HG03060 (cell line): Measurements from ENCODE around the gene RASGRF1.

Experiments
- ATAC-seq: cut with Tn5 transposase; IDR thresholded peaks from one replicate; pipeline ENCODE4 v1.9.1; 2021; ENCODE audit warnings: low read depth, moderate number of reproducible peaks; ENCODE audit not compliant: unreplicated experiment

RASGRF1 gene

GRCh38 chr15:78974272-78974918, 116.2 kb downstream of the RASGRF1 start:
- ATAC-seq, result no peak

GRCh38 chr15:78969687-78970349, 120.8 kb downstream of the RASGRF1 start:
- ATAC-seq, result no peak

DNA sequence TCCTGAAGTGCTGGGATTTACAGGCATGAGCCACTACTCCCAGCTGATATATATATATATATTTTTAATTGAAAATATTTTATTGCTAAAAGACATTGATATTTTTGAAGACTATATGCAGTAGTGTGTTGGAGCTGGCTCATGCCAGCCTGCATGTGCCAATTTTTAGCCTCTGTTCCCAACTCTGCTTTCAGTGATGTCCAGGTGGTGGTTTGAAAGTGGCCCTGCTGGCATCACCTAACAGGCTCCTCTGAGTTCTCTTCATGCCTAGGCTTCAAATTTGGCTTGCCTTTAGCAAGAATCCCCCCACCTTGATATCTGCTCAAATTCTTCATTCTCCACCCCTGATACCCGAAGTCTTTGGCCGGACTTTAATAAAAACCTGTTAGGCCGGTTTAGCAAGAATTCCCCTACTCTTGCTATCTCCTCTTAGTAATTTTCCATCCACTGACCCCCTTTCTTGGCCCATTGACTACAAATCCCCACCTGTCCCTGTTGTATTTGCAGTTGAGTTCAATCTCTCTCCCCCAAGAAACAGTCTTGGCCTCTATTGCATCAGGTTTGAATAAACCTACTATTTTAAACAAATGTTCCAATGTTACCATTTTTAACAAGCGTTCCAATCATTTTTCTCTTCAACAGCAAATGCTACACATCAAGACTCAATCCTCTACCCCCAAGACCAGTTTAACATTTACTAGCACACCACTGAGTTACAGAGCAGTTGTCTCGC, 121.9 kb downstream of the RASGRF1 start:
- ATAC-seq, result no peak

- ATAC-seq, result no peak
Observed at GRCh38 chr15:78968114-78968513, 122.5 kb downstream of the RASGRF1 start.

GRCh38 chr15:78960308-78960707, 130.3 kb downstream of the RASGRF1 start:
- no peak for ATAC-seq

DNA sequence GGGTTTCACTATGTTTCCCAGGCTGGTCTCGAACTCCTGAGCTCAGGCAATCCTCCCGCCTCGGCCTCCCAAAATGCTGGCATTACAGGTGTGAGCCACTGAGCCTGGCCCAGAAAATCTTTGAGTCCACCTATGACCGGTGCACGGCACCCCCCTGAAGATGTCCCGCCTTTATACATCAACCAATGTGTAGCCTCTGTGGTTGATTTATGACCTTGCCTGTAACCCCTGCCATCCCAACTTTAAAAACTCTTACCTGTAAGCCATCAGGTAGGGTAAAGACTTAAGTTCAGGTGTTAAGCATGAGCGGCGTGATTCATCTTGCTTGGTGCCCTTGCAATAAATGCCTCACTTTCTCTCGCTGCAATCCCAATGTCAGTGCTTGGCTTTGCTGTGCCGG, 131.2 kb downstream of the RASGRF1 start:
- no peak for ATAC-seq

GRCh38 chr15:78957416-78958093, 133.0 kb downstream of the RASGRF1 start:
- ATAC-seq, result no peak

DNA sequence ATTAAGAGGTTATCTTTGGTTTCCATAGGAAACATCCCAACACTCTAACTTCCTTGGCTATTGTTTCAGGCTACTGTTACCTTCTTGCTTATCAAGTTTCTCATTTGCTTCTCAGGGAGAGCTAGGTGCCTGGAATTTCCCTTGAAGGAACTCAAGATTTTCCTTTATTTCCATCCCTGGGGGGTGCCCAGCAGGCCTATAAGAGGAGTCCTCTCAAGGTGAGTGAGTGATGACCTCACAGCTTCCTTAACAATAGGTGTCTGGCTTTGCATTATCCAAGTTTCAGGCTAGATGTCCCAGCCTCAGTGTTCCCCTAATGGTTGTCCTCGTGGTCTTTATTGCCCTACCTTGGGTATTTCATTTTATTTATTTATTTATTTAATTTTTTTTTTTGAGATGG, 133.6 kb downstream of the RASGRF1 start:
- ATAC-seq, result no peak

- ATAC-seq, result no peak
Observed at GRCh38 chr15:78955355-78955754, 135.2 kb downstream of the RASGRF1 start.

DNA sequence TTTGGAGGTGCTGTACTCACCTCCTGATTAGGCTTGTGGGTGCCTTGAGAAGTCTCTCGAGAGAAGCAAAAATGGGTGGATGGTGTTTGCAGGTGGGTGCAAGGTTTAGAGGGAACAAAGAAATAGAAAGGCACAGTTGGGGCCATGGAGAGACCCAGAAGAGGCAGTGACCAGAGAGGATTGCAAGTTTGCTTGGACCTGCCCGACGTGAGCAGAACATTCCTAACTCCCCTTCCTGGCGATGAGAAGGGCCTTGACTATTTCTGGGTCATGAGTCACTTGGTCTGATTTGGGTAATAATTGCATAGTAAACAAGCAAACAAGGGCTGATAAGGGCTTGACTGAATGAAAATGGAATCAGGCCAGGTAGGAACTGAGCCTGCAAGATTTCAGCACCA, 138.7 kb downstream of the RASGRF1 start:
- ATAC-seq, result no peak

DNA sequence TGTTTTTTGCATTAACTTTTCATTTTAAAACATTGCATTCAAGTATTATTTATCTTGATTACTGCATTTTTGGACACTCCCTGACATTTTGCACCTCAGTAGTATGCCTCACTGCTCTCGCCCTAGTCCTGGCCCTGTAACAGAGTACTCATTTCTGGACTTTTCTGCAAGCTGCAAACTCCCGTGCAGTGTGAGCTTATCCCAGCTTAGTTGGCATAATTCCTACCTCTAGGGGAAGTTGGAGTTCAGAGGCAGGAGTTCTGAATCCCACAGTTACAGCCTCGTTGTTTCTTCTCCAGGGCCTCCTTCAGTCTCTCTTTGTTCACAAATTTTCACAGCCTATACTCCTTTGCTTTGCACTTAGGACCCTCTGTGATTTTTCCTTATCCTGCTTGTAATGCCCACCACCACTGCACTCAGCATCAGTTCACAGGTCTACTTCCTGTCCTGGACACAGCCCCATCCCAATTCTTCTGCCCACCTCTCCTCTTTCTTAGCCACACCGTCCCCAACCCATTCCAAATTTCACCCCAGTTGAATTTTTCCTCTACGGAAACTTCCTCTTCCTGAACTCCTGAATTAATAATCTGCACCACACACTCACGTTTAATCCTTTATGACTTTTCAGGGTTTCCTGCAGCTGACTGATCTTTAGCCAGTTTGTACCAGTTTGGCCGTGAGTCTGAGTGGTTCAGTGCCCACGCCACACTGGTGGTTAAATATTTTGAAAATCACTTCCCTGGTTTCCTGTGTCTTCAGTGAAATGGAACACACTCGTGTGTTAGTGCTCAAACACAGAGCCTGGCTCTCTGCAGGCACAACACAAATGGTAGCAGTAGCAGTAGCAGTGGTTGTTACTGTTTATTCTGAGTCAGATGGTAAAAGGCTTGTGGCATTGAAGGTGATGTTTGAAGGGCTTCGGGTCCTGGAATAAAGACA, 139.4 kb downstream of the RASGRF1 start:
- ATAC-seq, result no peak

- no peak for ATAC-seq
Observed at GRCh38 chr15:78950343-78950742, 140.2 kb downstream of the RASGRF1 start.

DNA sequence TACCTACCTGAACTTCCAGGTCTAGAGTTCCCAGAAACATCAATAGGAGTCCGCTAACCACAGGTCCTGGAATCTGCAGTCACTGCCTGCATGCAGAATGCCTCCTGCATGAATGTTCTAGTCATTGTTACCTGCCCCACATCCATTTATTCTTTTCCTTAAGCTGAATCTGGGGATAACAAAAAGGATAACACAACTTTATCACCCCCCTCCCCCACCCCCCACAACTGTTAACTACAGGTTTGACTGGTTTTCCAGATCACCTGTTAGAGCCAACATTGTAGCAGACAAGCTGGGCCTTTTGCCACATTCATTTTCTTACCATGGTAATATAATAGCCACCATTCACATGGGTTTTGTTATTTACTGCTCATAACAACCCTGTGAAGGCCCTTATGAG, 141.1 kb downstream of the RASGRF1 start:
- ATAC-seq, result no peak

- no peak for ATAC-seq
Observed at GRCh38 chr15:78947506-78947905, 143.1 kb downstream of the RASGRF1 start.

DNA sequence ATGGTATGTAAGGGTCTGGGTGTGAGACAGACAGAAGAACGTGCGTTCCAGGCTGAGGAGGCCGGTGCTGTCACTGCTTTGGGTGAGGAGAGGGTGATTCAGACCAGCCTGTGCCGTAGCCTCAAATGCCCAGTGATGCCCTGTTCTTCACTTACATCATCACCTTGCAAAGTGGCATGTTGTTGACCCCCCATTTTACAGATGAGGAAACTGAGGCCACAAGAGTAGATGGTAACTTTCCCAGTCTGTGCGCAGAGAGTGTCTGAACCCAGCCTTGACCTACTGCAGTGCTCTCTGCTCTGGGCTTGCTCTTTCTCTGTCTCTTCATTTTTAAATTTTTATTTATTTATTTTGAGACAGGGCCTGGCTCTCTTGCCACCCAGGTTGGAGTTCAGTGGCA, 144.1 kb downstream of the RASGRF1 start:
- ATAC-seq, result no peak

GRCh38 chr15:78944669-78945407, 145.7 kb downstream of the RASGRF1 start, which contains the start of gene CTSH:
CTSH (minus strand) TSS chr15:78945046; CDS start chr15:78944981, 65 bp downstream.
- ATAC-seq, result no peak

DNA sequence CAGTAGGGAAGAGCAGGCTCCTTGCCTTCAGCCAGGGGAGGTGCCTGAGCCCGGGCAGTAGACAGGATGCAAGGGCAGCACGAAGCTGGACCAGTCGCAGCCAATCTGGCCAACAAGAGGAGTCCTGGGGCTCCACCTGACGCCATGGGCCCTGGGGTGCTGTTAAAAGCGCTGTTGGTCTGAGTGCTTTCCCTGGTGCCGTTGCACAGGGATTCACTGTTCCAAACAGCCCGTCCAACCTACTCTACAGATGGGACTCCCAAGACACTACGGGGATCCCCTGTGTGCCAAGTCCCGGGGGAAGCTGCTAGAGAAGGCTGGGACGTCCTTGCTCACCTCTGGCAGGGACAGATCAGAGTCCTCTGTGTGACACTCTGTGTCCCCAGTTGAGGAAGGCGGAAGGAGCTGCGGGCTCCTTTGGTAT, 146.4 kb downstream of the RASGRF1 start:
- no peak for ATAC-seq

DNA sequence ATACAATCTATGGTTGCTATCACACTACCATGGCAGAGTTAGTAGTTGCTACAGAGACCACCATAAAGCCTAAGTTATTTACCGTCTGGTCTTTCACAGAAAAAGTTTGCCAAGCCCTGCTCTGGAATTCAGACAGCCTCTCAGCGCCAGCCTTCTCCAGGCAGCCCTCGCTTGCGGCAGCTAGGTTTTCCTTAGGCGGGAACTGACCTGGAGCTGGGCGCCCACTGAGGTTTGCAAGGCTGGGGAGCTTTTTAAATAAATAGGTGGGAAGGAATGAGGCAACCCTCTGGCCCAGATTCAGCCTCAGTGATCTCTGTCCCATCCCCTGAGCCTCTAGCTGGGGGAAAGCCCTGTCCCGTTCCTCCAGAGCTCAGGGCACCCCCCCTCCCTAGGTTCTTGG, 146.9 kb downstream of the RASGRF1 start:
- no peak for ATAC-seq

DNA sequence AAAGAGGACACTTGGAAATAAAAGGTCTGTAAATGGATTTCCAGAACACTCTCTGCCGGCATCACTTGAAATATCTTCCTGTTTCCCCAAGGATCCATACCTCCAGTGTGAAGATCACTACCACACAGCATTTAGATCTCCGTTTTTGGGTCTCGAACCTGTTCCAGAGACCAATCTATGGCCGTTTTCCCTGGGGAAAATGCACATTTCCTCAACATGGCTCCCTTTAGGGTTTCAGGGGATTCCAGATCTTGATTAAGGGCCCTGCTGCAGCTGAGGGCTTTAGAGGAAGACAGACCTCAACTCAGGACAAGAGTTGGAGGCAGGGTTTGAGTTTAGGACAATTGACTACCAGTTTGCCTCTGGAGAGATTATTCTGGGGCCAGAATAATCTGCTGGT, 147.8 kb downstream of the RASGRF1 start:
- ATAC-seq, result no peak
